ENCODE data around the gene FAM53A. TPM values are rescaled to one million over a fixed set of nuclear protein-coding genes. Genes with fewer than 3 reads are reported as not detected.

Gene FAM53A
- total and polyA plus RNA-seq, 2 donors (not counting 1 experiment from before 2014, with no cell fraction given) = 0.65 to 0.99 TPM

- H3K9me3 ChIP-seq (ENCODE audit: control insufficient read depth, insufficient read depth, low read depth, low read length) = no peaks in the 10 kb centered on the region
- H3K36me3 ChIP-seq (ENCODE audit: control insufficient read depth, insufficient read depth, low read length) = no peaks in the 10 kb centered on the region
- no peaks in the 10 kb centered on the region for H3K4me1 ChIP-seq (ENCODE audit: control insufficient read depth, extremely low read depth, insufficient read depth, low read length)
- H3K27me3 ChIP-seq (ENCODE audit: control insufficient read depth, insufficient read depth, low read length) = no peaks in the 10 kb centered on the region
- H3K27ac ChIP-seq (ENCODE audit: insufficient read depth, low read length) = no peak overlapping the region
- no peaks in the 10 kb centered on the region for H3K79me2 ChIP-seq (ENCODE audit: control insufficient read depth, insufficient read depth, low read length)
- no peaks in the 10 kb centered on the region for H4K20me1 ChIP-seq (ENCODE audit: control insufficient read depth, extremely low read depth, insufficient read depth, low read length)
- no peak overlapping the region for H3K4me2 ChIP-seq (ENCODE audit: extremely low read depth, insufficient read depth, low read length)
- DNase-seq (ENCODE audit: low read depth in 2 of 2) = no peak
- H3K4me3 ChIP-seq (replicated peaks in 1 of 4; ENCODE audit: control extremely low read depth in 1 of 4, insufficient read depth in 1 of 4, low read depth in 3 of 4, low read length in 4 of 4) = no peak overlapping the region
- no peak overlapping the region for H3K9ac ChIP-seq (ENCODE audit: insufficient read depth, low read length)
- H2AFZ ChIP-seq (ENCODE audit: low read length) = no peak overlapping the region
- TF ChIP-seq CTCF (conservative IDR thresholded peaks at IDR 0.05 in 1 of 2, IDR thresholded peaks at IDR 0.05 in 1 of 2; ENCODE audit: low read depth in 1 of 2, low read length in 2 of 2) = no peak
- no peak for TF ChIP-seq EZH2 (IDR thresholded peaks at IDR 0.05; ENCODE audit: low read length, missing control alignments)
These were observed 71.6 kb downstream of the FAM53A start for GRCh38 chr4:1612278-1613098.

- Histone ChIP-seq H3K9ac (ENCODE audit: insufficient read depth, low read length) (no peak overlapping the region), H3K36me3 (ENCODE audit: control insufficient read depth, insufficient read depth, low read length) (no peaks in the 10 kb centered on the region), H3K27ac (ENCODE audit: insufficient read depth, low read length) (no peak overlapping the region), H3K79me2 (ENCODE audit: control insufficient read depth, insufficient read depth, low read length) (no peaks in the 10 kb centered on the region), H3K4me1 (ENCODE audit: control insufficient read depth, extremely low read depth, insufficient read depth, low read length) (no peaks in the 10 kb centered on the region), H3K9me3 (ENCODE audit: control insufficient read depth, insufficient read depth, low read depth, low read length) (no peaks in the 10 kb centered on the region), H4K20me1 (ENCODE audit: control insufficient read depth, extremely low read depth, insufficient read depth, low read length) (no peaks in the 10 kb centered on the region), H3K4me2 (ENCODE audit: extremely low read depth, insufficient read depth, low read length) (no peak overlapping the region), H3K27me3 (ENCODE audit: control insufficient read depth, insufficient read depth, low read length) (no peaks in the 10 kb centered on the region), H2AFZ (ENCODE audit: low read length) (no peak overlapping the region), H3K4me3 (replicated peaks in 1 of 4; ENCODE audit: control extremely low read depth in 1 of 4, insufficient read depth in 1 of 4, low read depth in 3 of 4, low read length in 4 of 4) (no peak overlapping the region)
- TF ChIP-seq CTCF (conservative IDR thresholded peaks at IDR 0.05 in 1 of 2, IDR thresholded peaks at IDR 0.05 in 1 of 2; ENCODE audit: low read depth in 1 of 2, low read length in 2 of 2) (no peak), EZH2 (IDR thresholded peaks at IDR 0.05; ENCODE audit: low read length, missing control alignments) (no peak)
- DNase-seq (ENCODE audit: low read depth in 2 of 2) = no peak
These were observed 72.6 kb downstream of the FAM53A start for GRCh38 chr4:1611501-1611870.

- no peaks in the 10 kb centered on the region for H3K9me3 ChIP-seq (ENCODE audit: control insufficient read depth, insufficient read depth, low read depth, low read length)
- H3K4me1 ChIP-seq (ENCODE audit: control insufficient read depth, extremely low read depth, insufficient read depth, low read length) = no peaks in the 10 kb centered on the region
- H3K27me3 ChIP-seq (ENCODE audit: control insufficient read depth, insufficient read depth, low read length) = no peaks in the 10 kb centered on the region
- no peak for DNase-seq (ENCODE audit: low read depth in 2 of 2)
- H3K27ac ChIP-seq (ENCODE audit: insufficient read depth, low read length) = no peak overlapping the region
- no peak overlapping the region for H3K9ac ChIP-seq (ENCODE audit: insufficient read depth, low read length)
- no peak overlapping the region for H2AFZ ChIP-seq (ENCODE audit: low read length)
- TF ChIP-seq EZH2 (IDR thresholded peaks at IDR 0.05; ENCODE audit: low read length, missing control alignments) (no peak), CTCF (conservative IDR thresholded peaks at IDR 0.05 in 1 of 2, IDR thresholded peaks at IDR 0.05 in 1 of 2; ENCODE audit: low read depth in 1 of 2, low read length in 2 of 2) (no peak)
- no peaks in the 10 kb centered on the region for H3K79me2 ChIP-seq (ENCODE audit: control insufficient read depth, insufficient read depth, low read length)
- no peaks in the 10 kb centered on the region for H4K20me1 ChIP-seq (ENCODE audit: control insufficient read depth, extremely low read depth, insufficient read depth, low read length)
- H3K36me3 ChIP-seq (ENCODE audit: control insufficient read depth, insufficient read depth, low read length) = no peaks in the 10 kb centered on the region
- no peak overlapping the region for H3K4me2 ChIP-seq (ENCODE audit: extremely low read depth, insufficient read depth, low read length)
- no peak overlapping the region for H3K4me3 ChIP-seq (replicated peaks in 1 of 4; ENCODE audit: control extremely low read depth in 1 of 4, insufficient read depth in 1 of 4, low read depth in 3 of 4, low read length in 4 of 4)
These were observed 73.2 kb downstream of the FAM53A start for GRCh38 chr4:1610791-1611500.

Measured in fibroblast of lung (primary cell).